Measurements from ENCODE around the gene BICDL2. TPM values are rescaled to one million over a fixed set of nuclear protein-coding genes. Genes with fewer than 3 reads are reported as not detected.

Gene BICDL2
- total and polyA plus RNA-seq, 2 donors (not counting 3 experiments of a cell fraction or from before 2014, with no cell fraction given): not detected

GRCh38 chr16:2985893-2986355 is 50.8 kb downstream of the BICDL2 start:
- no peak overlapping the region for H3K4me2 ChIP-seq (ENCODE audit: insufficient read depth, low read length)
- H3K4me1 ChIP-seq (ENCODE audit: control insufficient read depth, extremely low read depth, insufficient read depth, low read length): peaks cover 2% of the 10 kb centered on the region
- dilution Hi-C loops (cut with MboI; ENCODE audit: extremely low pct_ligation_motif_present, low sequenced_read_pairs) (no loop called here), intact Hi-C loops (cut with micrococcal nuclease) (no loop called here)
- CTCF ChIA-PET: interaction anchor here (1.4 kb wide), 1 partner anchor 42 kb away, joined by 3 read pairs; no protein-coding TSS in a partner anchor
- no peaks in the 10 kb centered on the region for H3K79me2 ChIP-seq (ENCODE audit: control insufficient read depth, insufficient read depth, low read length)
- DNase-seq (ENCODE audit: low read depth, low spot score) (no peak), FAIRE-seq (no peak)
- no peaks in the 10 kb centered on the region for H4K20me1 ChIP-seq (replicated peaks; ENCODE audit: control insufficient read depth, extremely low read depth, insufficient read depth, low read length)
- H3K27ac ChIP-seq (ENCODE audit: insufficient read depth, low read depth, low read length): no peak overlapping the region
- BruUV-seq (replicated peaks): no TSS peak
- no peaks in the 10 kb centered on the region for H3K9me3 ChIP-seq (replicated peaks; ENCODE audit: control insufficient read depth, insufficient read depth, low read length)
- POLR2A ChIA-PET: no interaction called here
- H3K4me3 ChIP-seq (replicated peaks in 1 of 3; ENCODE audit: insufficient read depth in 1 of 3, low read depth in 1 of 3, low read length in 3 of 3): no peak overlapping the region
- no peak for TF ChIP-seq GATA2 (IDR thresholded peaks at IDR 0.05; ENCODE audit: insufficient read depth, insufficient read length, low read depth, low read length)
- TF ChIP-seq, protein P1, sequence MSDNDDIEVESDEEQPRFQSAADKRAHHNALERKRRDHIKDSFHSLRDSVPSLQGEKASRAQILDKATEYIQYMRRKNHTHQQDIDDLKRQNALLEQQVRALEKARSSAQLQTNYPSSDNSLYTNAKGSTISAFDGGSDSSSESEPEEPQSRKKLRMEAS (IDR thresholded peaks at IDR 0.05; ENCODE audit: insufficient read depth, insufficient read length): no peak
- TF ChIP-seq EZH2 (IDR thresholded peaks at IDR 0.05; ENCODE audit: borderline replicate concordance, low read depth, low read length, severe bottlenecking): no peak
- no peaks in the 10 kb centered on the region for H3K36me3 ChIP-seq (ENCODE audit: control insufficient read depth in 2 of 2, extremely low read depth in 1 of 2, insufficient read depth in 2 of 2, low read length in 2 of 2)
- H2AFZ ChIP-seq (ENCODE audit: low read depth, low read length): no peak overlapping the region
- H3K27me3 ChIP-seq (ENCODE audit: control insufficient read depth in 2 of 2, insufficient read depth in 2 of 2, low read length in 2 of 2): peaks cover 0 to 5% of the 10 kb centered on the region in 2 experiments
- H3K9me1 ChIP-seq (replicated peaks; ENCODE audit: control insufficient read depth, extremely low read depth, insufficient read depth, low read length): no peaks in the 10 kb centered on the region
- H3K9ac ChIP-seq (replicated peaks; ENCODE audit: extremely low read depth, insufficient read depth, low read length): no peak overlapping the region

DNA sequence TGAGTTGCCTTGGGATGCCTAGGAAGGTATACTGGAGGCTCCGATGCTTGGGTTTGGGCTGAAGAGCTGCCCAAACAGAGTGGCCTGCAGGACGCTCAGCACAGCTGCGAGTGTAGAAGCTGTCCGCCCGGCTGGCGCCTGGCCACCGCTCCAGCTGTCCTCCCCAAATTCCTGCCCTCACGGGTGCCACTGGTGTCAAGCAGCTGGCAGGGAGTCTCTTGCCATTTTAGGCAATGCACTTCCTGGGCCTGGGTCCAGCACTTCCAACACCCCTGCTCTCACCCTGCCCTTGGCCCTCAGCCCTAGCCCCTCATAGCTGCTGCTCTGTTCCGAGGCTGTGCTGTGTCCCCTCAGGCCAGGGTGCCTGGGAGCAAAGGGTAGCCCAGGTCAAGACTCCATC is 51.3 kb downstream of the BICDL2 start:
- ChIA-PET CTCF (interaction anchor here (1.4 kb wide), 1 partner anchor 43 kb away, joined by 3 read pairs; no protein-coding TSS in a partner anchor), POLR2A (no interaction called here)
- H3K4me3 ChIP-seq (replicated peaks in 1 of 3; ENCODE audit: insufficient read depth in 1 of 3, low read depth in 1 of 3, low read length in 3 of 3): no peak overlapping the region
- no peaks in the 10 kb centered on the region for H4K20me1 ChIP-seq (replicated peaks; ENCODE audit: control insufficient read depth, extremely low read depth, insufficient read depth, low read length)
- intact Hi-C loops (cut with micrococcal nuclease) (no loop called here), dilution Hi-C loops (cut with MboI; ENCODE audit: extremely low pct_ligation_motif_present, low sequenced_read_pairs) (no loop called here)
- TF ChIP-seq POLR2AphosphoS5 (IDR thresholded peaks at IDR 0.05; ENCODE audit: insufficient read depth, low read depth, low read length) (no peak), JUN (IDR thresholded peaks at IDR 0.05; ENCODE audit: borderline replicate concordance, insufficient read depth, insufficient read length, low read depth) (no peak), FOS (IDR thresholded peaks at IDR 0.05; ENCODE audit: borderline replicate concordance, insufficient read depth, low read length) (no peak), MYC (IDR thresholded peaks at IDR 0.05; ENCODE audit: low read depth, low read length) (no peak), POLR2A (IDR thresholded peaks at IDR 0.05; ENCODE audit: low read depth, low read length) (no peak), EZH2 (IDR thresholded peaks at IDR 0.05; ENCODE audit: borderline replicate concordance, low read depth, low read length, severe bottlenecking) (no peak), GATA2 (IDR thresholded peaks at IDR 0.05; ENCODE audit: insufficient read depth, insufficient read length, low read depth, low read length) (no peak)
- TF ChIP-seq, protein P1 (IDR thresholded peaks at IDR 0.05; ENCODE audit: insufficient read depth, insufficient read length): no peak
- TF ChIP-seq, protein P2, sequence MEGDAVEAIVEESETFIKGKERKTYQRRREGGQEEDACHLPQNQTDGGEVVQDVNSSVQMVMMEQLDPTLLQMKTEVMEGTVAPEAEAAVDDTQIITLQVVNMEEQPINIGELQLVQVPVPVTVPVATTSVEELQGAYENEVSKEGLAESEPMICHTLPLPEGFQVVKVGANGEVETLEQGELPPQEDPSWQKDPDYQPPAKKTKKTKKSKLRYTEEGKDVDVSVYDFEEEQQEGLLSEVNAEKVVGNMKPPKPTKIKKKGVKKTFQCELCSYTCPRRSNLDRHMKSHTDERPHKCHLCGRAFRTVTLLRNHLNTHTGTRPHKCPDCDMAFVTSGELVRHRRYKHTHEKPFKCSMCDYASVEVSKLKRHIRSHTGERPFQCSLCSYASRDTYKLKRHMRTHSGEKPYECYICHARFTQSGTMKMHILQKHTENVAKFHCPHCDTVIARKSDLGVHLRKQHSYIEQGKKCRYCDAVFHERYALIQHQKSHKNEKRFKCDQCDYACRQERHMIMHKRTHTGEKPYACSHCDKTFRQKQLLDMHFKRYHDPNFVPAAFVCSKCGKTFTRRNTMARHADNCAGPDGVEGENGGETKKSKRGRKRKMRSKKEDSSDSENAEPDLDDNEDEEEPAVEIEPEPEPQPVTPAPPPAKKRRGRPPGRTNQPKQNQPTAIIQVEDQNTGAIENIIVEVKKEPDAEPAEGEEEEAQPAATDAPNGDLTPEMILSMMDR (IDR thresholded peaks at IDR 0.05; ENCODE audit: extremely low read depth in 1 of 2, insufficient read depth in 1 of 2, low read depth in 1 of 2, low read length in 2 of 2): no peak
- H3K27me3 ChIP-seq (ENCODE audit: control insufficient read depth in 2 of 2, insufficient read depth in 2 of 2, low read length in 2 of 2): peaks cover 0 to 5% of the 10 kb centered on the region in 2 experiments
- H3K27ac ChIP-seq (ENCODE audit: insufficient read depth, low read depth, low read length): no peak overlapping the region
- no peaks in the 10 kb centered on the region for H3K9me3 ChIP-seq (replicated peaks; ENCODE audit: control insufficient read depth, insufficient read depth, low read length)
- H3K9ac ChIP-seq (replicated peaks; ENCODE audit: extremely low read depth, insufficient read depth, low read length): no peak overlapping the region
- no TSS peak for BruUV-seq (replicated peaks)
- H2AFZ ChIP-seq (ENCODE audit: low read depth, low read length): no peak overlapping the region
- FAIRE-seq: no peak
- peaks cover 5% of the 10 kb centered on the region for H3K4me1 ChIP-seq (ENCODE audit: control insufficient read depth, extremely low read depth, insufficient read depth, low read length)
- H3K36me3 ChIP-seq (ENCODE audit: control insufficient read depth in 2 of 2, extremely low read depth in 1 of 2, insufficient read depth in 2 of 2, low read length in 2 of 2): no peaks in the 10 kb centered on the region
- H3K9me1 ChIP-seq (replicated peaks; ENCODE audit: control insufficient read depth, extremely low read depth, insufficient read depth, low read length): no peaks in the 10 kb centered on the region
- DNase-seq (ENCODE audit: low read depth, low spot score): no peak
- H3K4me2 ChIP-seq (ENCODE audit: insufficient read depth, low read length): no peak overlapping the region
- no peaks in the 10 kb centered on the region for H3K79me2 ChIP-seq (ENCODE audit: control insufficient read depth, insufficient read depth, low read length)
